ENCODE measurements around the gene EHBP1. TPM values are rescaled to one million over a fixed set of nuclear protein-coding genes. Genes with fewer than 3 reads are reported as not detected.

Gene EHBP1
- total and polyA plus RNA-seq, 2 donors (not counting 3 experiments of a cell fraction or from before 2014, with no cell fraction given), result 8.4 to 34.8 TPM

GRCh38 chr2:62770629-62771028 is 65.1 kb downstream of the EHBP1 start:
- Histone ChIP-seq H3K9ac (replicated peaks; ENCODE audit: extremely low read depth, insufficient read depth, low read length) (no peak overlapping the region), H2AFZ (ENCODE audit: low read depth, low read length) (no peak overlapping the region), H3K36me3 (ENCODE audit: control insufficient read depth in 2 of 2, extremely low read depth in 1 of 2, insufficient read depth in 2 of 2, low read length in 2 of 2) (no peaks in the 10 kb centered on the region), H3K4me3 (replicated peaks in 1 of 3; ENCODE audit: insufficient read depth in 1 of 3, low read depth in 1 of 3, low read length in 3 of 3) (no peak overlapping the region), H3K27ac (ENCODE audit: insufficient read depth, low read depth, low read length) (no peak overlapping the region), H3K9me1 (replicated peaks; ENCODE audit: control insufficient read depth, extremely low read depth, insufficient read depth, low read length) (no peaks in the 10 kb centered on the region), H3K27me3 (ENCODE audit: control insufficient read depth in 2 of 2, insufficient read depth in 2 of 2, low read length in 2 of 2) (no peaks in the 10 kb centered on the region), H3K4me2 (ENCODE audit: insufficient read depth, low read length) (no peak overlapping the region), H3K9me3 (replicated peaks; ENCODE audit: control insufficient read depth, insufficient read depth, low read length) (no peaks in the 10 kb centered on the region), H3K4me1 (ENCODE audit: control insufficient read depth, extremely low read depth, insufficient read depth, low read length) (no peaks in the 10 kb centered on the region), H3K79me2 (ENCODE audit: control insufficient read depth, insufficient read depth, low read length) (no peaks in the 10 kb centered on the region), H4K20me1 (replicated peaks; ENCODE audit: control insufficient read depth, extremely low read depth, insufficient read depth, low read length) (no peaks in the 10 kb centered on the region)
- dilution Hi-C loops (cut with MboI; ENCODE audit: extremely low pct_ligation_motif_present, low sequenced_read_pairs) (no loop called here), intact Hi-C loops (cut with micrococcal nuclease) (no loop called here)
- no TSS peak for BruUV-seq (replicated peaks)
- TF ChIP-seq FOS (IDR thresholded peaks at IDR 0.05; ENCODE audit: borderline replicate concordance, insufficient read depth, low read length) (no peak), CTCF (IDR thresholded peaks at IDR 0.05; ENCODE audit: extremely low read depth in 1 of 2, insufficient read depth in 1 of 2, low read depth in 1 of 2, low read length in 2 of 2) (no peak), MYC (IDR thresholded peaks at IDR 0.05; ENCODE audit: low read depth, low read length) (no peak), MAX (IDR thresholded peaks at IDR 0.05; ENCODE audit: insufficient read depth, insufficient read length) (no peak), JUN (IDR thresholded peaks at IDR 0.05; ENCODE audit: borderline replicate concordance, insufficient read depth, insufficient read length, low read depth) (no peak), GATA2 (IDR thresholded peaks at IDR 0.05; ENCODE audit: insufficient read depth, insufficient read length, low read depth, low read length) (no peak), POLR2AphosphoS5 (IDR thresholded peaks at IDR 0.05; ENCODE audit: insufficient read depth, low read depth, low read length) (no peak)
- FAIRE-seq (no peak), DNase-seq (ENCODE audit: low read depth, low spot score) (no peak)
- POLR2A ChIA-PET, result no interaction called here
- CTCF ChIA-PET, result interaction anchor here (10.6 kb wide), 1 partner anchor 313 kb away, joined by 306 read pairs; no protein-coding TSS in a partner anchor
